OCI-LY7 (cell line): Measurements from ENCODE around the gene PODXL2. TPM values are rescaled to one million over a fixed set of nuclear protein-coding genes. Genes with fewer than 3 reads are reported as not detected.
"Not testable (repeated sequence)": the region's sequence is repeated elsewhere in the genome, so short reads cannot be mapped to it uniquely, and the experiment has no call there.

ENCODE experiments used
- BruUV-seq: library from RNA; stranded (reverse); fragments of 400-500 nt; replicated peaks from 2 replicates; lab custom pipeline; 2021; lab: Mats Ljungman, UMichigan
- CTCF ChIA-PET: fragments of 300-600 bp; sonication (Branson Sonifier 250); formaldehyde crosslinking; loops from one replicate; lab custom pipeline; 2022; ENCODE audit warnings: antibody characterized with exemption; ENCODE audit not compliant: unreplicated experiment; lab: Charles Lee
- POLR2A ChIA-PET: fragments of 300-600 bp; sonication (Branson Sonifier 250); formaldehyde crosslinking; loops from one replicate; lab custom pipeline; 2022; ENCODE audit warnings: antibody characterized with exemption; lab: Charles Lee
- DNase-seq: peaks from one replicate; pipeline ENCODE4 v3.0.0-alpha.2; 2015; ENCODE audit warnings: low spot score
- H2AFZ ChIP-seq: fragments of 200-600 bp; sonication (generic), shearing (Covaris generic); 2 replicates; pipeline ENCODE4 v1.6.1; 2014; ENCODE audit warnings: mild to moderate bottlenecking, antibody characterized with exemption, low read length, moderate library complexity
- H3K27ac ChIP-seq: fragments of 200-600 bp; sonication (generic); 2 replicates; pipeline ENCODE4 v1.5.1; 2014; ENCODE audit warnings: mixed run types, low read depth, mild to moderate bottlenecking, moderate library complexity, low read length, inconsistent platforms; ENCODE audit not compliant: poor library complexity, severe bottlenecking
- H3K36me3 ChIP-seq: fragments of 200-600 bp; sonication (generic); 2 replicates; pipeline ENCODE4 v1.6.1; 2014; ENCODE audit warnings: mild to moderate bottlenecking, antibody characterized with exemption, low read length, moderate library complexity, mixed read lengths; ENCODE audit not compliant: insufficient read depth
- H3K4me1 ChIP-seq: fragments of 200-600 bp; sonication (generic); 2 replicates; pipeline ENCODE4 v1.5.1; 2014; ENCODE audit warnings: mild to moderate bottlenecking, low read length; ENCODE audit not compliant: insufficient read depth, poor library complexity, severe bottlenecking
- H3K4me2 ChIP-seq: fragments of 200-600 bp; sonication (generic); 2 replicates; pipeline ENCODE4 v1.6.1; 2014; ENCODE audit warnings: mild to moderate bottlenecking, low read length
- H3K4me3 ChIP-seq: fragments of 200-600 bp; sonication (generic); 2 replicates; pipeline ENCODE4 v1.5.1; 2014; ENCODE audit warnings: mild to moderate bottlenecking, low read depth, low read length; ENCODE audit not compliant: poor library complexity, severe bottlenecking
- H3K79me2 ChIP-seq: fragments of 200-600 bp; sonication (generic); 2 replicates; pipeline ENCODE4 v1.6.1; 2016; ENCODE audit warnings: low read depth, mild to moderate bottlenecking, low read length, moderate library complexity, mixed read lengths; ENCODE audit not compliant: insufficient read depth
- H3K9me2 ChIP-seq: fragments of 200-600 bp; sonication (generic); 2 replicates; pipeline ENCODE4 v1.6.1; 2016; ENCODE audit warnings: mild to moderate bottlenecking, low read length, mixed read lengths; ENCODE audit not compliant: insufficient read depth
- H3K9me3 ChIP-seq: fragments of 200-600 bp; sonication (generic); 2 replicates; pipeline ENCODE4 v1.6.1; 2014; ENCODE audit warnings: mild to moderate bottlenecking, mixed run types, low read length, mixed read lengths
- H4K20me1 ChIP-seq: fragments of 200-600 bp; sonication (generic); 2 replicates; pipeline ENCODE4 v1.6.1; 2014; ENCODE audit warnings: mild to moderate bottlenecking, antibody characterized with exemption, low read length, moderate library complexity, mixed read lengths; ENCODE audit not compliant: insufficient read depth
- EZH2phosphoT487 ChIP-seq: fragments of 200-600 bp; sonication (generic); IDR thresholded peaks from 2 replicates; pipeline ENCODE4 v1.6.1; 2018; ENCODE audit warnings: low read depth, borderline replicate concordance, mild to moderate bottlenecking, mixed run types, antibody characterized with exemption, low read length, moderate library complexity, mixed read lengths
- intact Hi-C: fragments of 100-400 bp; cut with micrococcal nuclease; formaldehyde crosslinking; loops from one replicate; pipeline ENCODE4 v1.10.0; 2022; ENCODE audit not compliant: unreplicated experiment
- total RNA-seq, 2 experiments: library from RNA; depleted of rRNA in 1 of 2; stranded (reverse); fragments of >200 nt in 1 of 2; shearing (Covaris generic) in 1 of 2; gene quantifications; 2 replicates each; pipeline ENCODE4 v1.2.3, GENCODE V29; 2014 to 2022
- TF ChIP-seq, protein P1 (sequence below): fragments of 200-600 bp; sonication (generic); conservative IDR thresholded peaks from 2 replicates; pipeline ENCODE4 v1.5.1; 2014; ENCODE audit warnings: mild to moderate bottlenecking, antibody characterized with exemption, low read length, moderate library complexity, mixed read lengths

The PODXL2 gene
- total RNA-seq, 2 experiments from 2014 or later, result 16.1 to 29.4 TPM

DNA sequence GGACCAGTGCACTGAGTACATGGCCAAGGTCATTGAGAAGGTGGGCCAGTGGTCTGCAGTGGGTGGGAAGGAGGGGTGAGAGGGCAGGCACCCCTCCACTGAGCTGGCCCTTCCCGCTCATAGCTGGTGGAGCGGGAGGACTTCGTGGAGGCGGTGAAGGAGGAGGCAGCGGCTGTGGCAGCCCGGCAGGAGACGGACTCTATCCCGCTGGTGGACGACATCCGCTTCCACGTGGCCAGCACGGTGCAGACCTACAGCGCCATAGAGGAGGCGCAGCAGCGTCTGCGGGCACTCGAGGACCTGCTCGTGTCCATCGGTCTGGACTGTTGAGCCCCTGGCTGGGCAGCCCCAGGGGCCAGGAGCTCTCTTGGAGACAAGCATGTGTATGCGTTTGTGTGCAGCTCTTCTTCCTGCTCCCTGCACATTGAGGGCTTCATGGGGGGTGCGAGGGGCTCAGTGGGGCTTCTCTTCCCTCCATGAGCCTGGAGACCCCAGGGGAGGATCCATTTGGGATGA, 51.2 kb downstream of the PODXL2 start:
- Histone ChIP-seq H4K20me1 (no peaks in the 10 kb centered on the region), H3K4me3 (no peak overlapping the region), H3K36me3 (no peaks in the 10 kb centered on the region), H3K27ac (no peak overlapping the region), H2AFZ (no peak overlapping the region), H3K9me2 (no peaks in the 10 kb centered on the region), H3K79me2 (no peaks in the 10 kb centered on the region), H3K9me3 (no peaks in the 10 kb centered on the region), H3K4me2 (no peak overlapping the region), H3K4me1 (peaks cover 16% of the 10 kb centered on the region)
- no TSS peak for BruUV-seq
- no peak for DNase-seq
- CTCF ChIA-PET, result no interaction called here
- intact Hi-C loops, result no loop called here
- POLR2A ChIA-PET, result interaction anchor here (0.6 to 1.4 kb wide), 3 partner anchors 54 to 718 kb away, joined by 3 read pairs; no protein-coding TSS in a partner anchor
- TF ChIP-seq, protein P1, sequence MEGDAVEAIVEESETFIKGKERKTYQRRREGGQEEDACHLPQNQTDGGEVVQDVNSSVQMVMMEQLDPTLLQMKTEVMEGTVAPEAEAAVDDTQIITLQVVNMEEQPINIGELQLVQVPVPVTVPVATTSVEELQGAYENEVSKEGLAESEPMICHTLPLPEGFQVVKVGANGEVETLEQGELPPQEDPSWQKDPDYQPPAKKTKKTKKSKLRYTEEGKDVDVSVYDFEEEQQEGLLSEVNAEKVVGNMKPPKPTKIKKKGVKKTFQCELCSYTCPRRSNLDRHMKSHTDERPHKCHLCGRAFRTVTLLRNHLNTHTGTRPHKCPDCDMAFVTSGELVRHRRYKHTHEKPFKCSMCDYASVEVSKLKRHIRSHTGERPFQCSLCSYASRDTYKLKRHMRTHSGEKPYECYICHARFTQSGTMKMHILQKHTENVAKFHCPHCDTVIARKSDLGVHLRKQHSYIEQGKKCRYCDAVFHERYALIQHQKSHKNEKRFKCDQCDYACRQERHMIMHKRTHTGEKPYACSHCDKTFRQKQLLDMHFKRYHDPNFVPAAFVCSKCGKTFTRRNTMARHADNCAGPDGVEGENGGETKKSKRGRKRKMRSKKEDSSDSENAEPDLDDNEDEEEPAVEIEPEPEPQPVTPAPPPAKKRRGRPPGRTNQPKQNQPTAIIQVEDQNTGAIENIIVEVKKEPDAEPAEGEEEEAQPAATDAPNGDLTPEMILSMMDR, result no peak
- TF ChIP-seq EZH2phosphoT487, result no peak

GRCh38 chr3:127680798-127681221, 51.8 kb downstream of the PODXL2 start:
- CTCF ChIA-PET, result interaction anchor here (1.5 kb wide), 1 partner anchor 16 kb away, joined by 3 read pairs; no protein-coding TSS in a partner anchor
- H3K4me1 ChIP-seq, result peaks cover 16% of the 10 kb centered on the region
- no TSS peak for BruUV-seq
- no peaks in the 10 kb centered on the region for H3K9me3 ChIP-seq
- TF ChIP-seq EZH2phosphoT487, result no peak
- TF ChIP-seq, protein P1, result no peak
- no peaks in the 10 kb centered on the region for H3K79me2 ChIP-seq
- H4K20me1 ChIP-seq, result no peaks in the 10 kb centered on the region
- no peak overlapping the region for H2AFZ ChIP-seq
- H3K4me3 ChIP-seq, result no peak overlapping the region
- no peaks in the 10 kb centered on the region for H3K36me3 ChIP-seq
- intact Hi-C loops, result no loop called here
- H3K4me2 ChIP-seq, result no peak overlapping the region
- no peak overlapping the region for H3K27ac ChIP-seq
- POLR2A ChIA-PET, result no interaction called here
- H3K9me2 ChIP-seq, result no peaks in the 10 kb centered on the region
- no peak for DNase-seq

DNA sequence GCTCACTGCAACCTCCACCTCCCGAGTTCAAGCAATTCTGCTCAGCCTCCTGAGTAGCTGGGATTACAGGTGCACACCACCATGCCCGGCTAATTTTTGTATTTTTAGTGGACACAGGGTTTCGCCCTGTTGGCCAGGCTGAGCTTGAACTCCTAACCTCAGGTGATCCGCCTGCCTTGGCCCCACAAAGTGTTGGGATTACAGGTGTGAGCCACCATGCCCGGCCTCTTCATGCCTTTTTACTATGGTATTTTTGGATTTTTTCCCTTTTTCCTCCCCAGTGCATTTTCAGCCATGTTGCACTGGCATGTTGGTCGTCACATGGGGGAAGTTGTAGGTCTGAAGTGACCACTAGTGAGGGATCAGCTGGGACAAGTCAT, 53.2 kb downstream of the PODXL2 start:
- H3K36me3 ChIP-seq, intact Hi-C loops, H3K4me3 ChIP-seq, DNase-seq, H4K20me1 ChIP-seq, BruUV-seq, H3K79me2 ChIP-seq, H3K9me3 ChIP-seq, H2AFZ ChIP-seq, H3K4me2 ChIP-seq, H3K27ac ChIP-seq, H3K9me2 ChIP-seq: not testable (repeated sequence)
- CTCF ChIA-PET, result interaction anchor here (1.5 kb wide), 1 partner anchor 15 kb away, joined by 3 read pairs; no protein-coding TSS in a partner anchor
- H3K4me1 ChIP-seq, result peaks cover 16% of the 10 kb centered on the region
- POLR2A ChIA-PET, result interaction anchor here (0.6 to 1.3 kb wide), 2 partner anchors 22 to 951 kb away, joined by 3 read pairs; no protein-coding TSS in a partner anchor
